ENCODE measurements around the gene PID1. TPM values are rescaled to one million over a fixed set of nuclear protein-coding genes. Genes with fewer than 3 reads are reported as not detected.

The PID1 gene
- total RNA-seq, 1 experiment from 2014 or later = 2.6 TPM

DNA sequence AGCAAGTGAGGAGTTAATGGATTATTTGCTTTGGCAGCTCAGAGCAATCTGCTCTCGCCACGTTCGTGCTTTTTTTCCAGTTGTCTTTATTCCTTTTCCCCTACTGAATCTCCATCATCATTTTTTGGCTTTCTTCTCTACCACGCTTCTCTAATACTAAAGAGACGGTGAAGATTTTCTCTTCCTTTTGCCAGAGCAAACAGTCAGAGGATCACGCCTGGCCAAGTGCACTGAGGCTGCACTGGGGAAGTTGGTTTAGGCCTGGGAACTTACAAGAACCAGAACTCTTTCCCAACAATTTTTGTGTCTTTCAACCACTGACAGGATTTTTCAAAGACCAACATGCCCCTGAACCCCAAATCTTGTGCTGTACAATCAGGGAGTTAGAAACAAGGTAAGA, 172.3 kb downstream of the PID1 start:
- H3K4me3 Mint-ChIP-seq = no peak overlapping the region
- ChIA-PET POLR2A (no interaction called here), CTCF (no interaction called here)
- TF ChIP-seq PRRX2 (CRISPR knock-in tag; IDR thresholded peaks at IDR 0.05) = no peak
- TF ChIP-seq SMAD3 (CRISPR knock-in tag; IDR thresholded peaks at IDR 0.05; ENCODE audit: borderline replicate concordance) = no peak
- TF ChIP-seq GRHL2 (CRISPR knock-in tag; IDR thresholded peaks at IDR 0.05; ENCODE audit: insufficient replicate concordance, severe bottlenecking) = no peak
- TF ChIP-seq, protein P1, sequence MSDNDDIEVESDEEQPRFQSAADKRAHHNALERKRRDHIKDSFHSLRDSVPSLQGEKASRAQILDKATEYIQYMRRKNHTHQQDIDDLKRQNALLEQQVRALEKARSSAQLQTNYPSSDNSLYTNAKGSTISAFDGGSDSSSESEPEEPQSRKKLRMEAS (CRISPR knock-in tag; IDR thresholded peaks at IDR 0.05) = no peak
- no peak for TF ChIP-seq ETV6 (CRISPR knock-in tag; IDR thresholded peaks at IDR 0.05)
- TF ChIP-seq, protein P2, sequence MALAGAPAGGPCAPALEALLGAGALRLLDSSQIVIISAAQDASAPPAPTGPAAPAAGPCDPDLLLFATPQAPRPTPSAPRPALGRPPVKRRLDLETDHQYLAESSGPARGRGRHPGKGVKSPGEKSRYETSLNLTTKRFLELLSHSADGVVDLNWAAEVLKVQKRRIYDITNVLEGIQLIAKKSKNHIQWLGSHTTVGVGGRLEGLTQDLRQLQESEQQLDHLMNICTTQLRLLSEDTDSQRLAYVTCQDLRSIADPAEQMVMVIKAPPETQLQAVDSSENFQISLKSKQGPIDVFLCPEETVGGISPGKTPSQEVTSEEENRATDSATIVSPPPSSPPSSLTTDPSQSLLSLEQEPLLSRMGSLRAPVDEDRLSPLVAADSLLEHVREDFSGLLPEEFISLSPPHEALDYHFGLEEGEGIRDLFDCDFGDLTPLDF (CRISPR knock-in tag; IDR thresholded peaks at IDR 0.05) = no peak
- TF ChIP-seq, protein P3, sequence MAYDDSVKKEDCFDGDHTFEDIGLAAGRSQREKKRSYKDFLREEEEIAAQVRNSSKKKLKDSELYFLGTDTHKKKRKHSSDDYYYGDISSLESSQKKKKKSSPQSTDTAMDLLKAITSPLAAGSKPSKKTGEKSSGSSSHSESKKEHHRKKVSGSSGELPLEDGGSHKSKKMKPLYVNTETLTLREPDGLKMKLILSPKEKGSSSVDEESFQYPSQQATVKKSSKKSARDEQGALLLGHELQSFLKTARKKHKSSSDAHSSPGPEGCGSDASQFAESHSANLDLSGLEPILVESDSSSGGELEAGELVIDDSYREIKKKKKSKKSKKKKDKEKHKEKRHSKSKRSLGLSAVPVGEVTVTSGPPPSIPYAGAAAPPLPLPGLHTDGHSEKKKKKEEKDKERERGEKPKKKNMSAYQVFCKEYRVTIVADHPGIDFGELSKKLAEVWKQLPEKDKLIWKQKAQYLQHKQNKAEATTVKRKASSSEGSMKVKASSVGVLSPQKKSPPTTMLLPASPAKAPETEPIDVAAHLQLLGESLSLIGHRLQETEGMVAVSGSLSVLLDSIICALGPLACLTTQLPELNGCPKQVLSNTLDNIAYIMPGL (CRISPR knock-in tag; IDR thresholded peaks at IDR 0.05) = no peak
- TF ChIP-seq, protein P4, sequence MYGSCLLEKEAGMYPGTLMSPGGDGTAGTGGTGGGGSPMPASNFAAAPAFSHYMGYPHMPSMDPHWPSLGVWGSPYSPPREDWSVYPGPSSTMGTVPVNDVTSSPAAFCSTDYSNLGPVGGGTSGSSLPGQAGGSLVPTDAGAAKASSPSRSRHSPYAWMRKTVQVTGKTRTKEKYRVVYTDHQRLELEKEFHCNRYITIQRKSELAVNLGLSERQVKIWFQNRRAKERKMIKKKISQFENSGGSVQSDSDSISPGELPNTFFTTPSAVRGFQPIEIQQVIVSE (CRISPR knock-in tag; IDR thresholded peaks at IDR 0.05; ENCODE audit: borderline replicate concordance) = no peak
- TF ChIP-seq, protein P5, sequence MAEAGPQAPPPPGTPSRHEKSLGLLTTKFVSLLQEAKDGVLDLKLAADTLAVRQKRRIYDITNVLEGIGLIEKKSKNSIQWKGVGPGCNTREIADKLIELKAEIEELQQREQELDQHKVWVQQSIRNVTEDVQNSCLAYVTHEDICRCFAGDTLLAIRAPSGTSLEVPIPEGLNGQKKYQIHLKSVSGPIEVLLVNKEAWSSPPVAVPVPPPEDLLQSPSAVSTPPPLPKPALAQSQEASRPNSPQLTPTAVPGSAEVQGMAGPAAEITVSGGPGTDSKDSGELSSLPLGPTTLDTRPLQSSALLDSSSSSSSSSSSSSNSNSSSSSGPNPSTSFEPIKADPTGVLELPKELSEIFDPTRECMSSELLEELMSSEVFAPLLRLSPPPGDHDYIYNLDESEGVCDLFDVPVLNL (CRISPR knock-in tag; IDR thresholded peaks at IDR 0.05; ENCODE audit: borderline replicate concordance, low read depth) = no peak
- no peak for TF ChIP-seq ZNF219 (CRISPR knock-in tag; IDR thresholded peaks at IDR 0.05; ENCODE audit: borderline replicate concordance)
- TF ChIP-seq JUN (CRISPR knock-in tag; IDR thresholded peaks at IDR 0.05) = no peak
- no peak for TF ChIP-seq ZNF396 (CRISPR knock-in tag; IDR thresholded peaks at IDR 0.05; ENCODE audit: borderline replicate concordance)
- TF ChIP-seq, protein P6, sequence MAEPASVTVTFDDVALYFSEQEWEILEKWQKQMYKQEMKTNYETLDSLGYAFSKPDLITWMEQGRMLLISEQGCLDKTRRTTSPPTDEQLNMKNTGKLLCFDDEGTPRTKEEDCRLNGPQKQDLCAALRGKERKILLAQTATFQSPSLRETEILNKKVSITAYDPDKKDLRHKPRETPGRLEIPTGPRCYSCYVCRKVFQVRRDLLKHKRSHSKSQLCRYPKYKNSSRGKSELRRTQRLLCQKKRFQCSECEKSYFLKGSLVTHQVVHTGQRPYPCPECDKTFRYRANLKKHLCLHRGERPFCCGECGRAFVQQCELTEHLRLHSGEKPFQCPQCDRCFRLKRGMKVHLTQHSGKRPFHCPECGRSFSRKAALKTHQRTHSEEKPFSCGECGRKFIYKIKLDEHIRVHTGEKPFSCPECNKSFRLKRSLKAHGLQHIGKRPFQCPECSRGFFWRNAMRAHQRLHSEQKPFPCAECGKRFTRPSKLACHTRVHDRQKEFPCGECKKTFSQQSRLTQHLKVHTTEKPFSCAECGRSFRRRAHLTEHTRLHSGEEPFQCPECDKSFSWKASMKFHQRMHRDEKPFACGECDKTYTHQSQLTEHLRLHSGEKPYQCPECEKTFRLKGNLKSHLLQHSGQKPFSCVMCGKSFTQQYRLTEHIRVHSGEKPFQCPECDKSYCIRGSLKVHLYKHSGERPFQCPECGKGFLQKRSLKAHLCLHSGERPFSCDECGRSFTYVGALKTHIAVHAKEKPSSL (CRISPR knock-in tag; conservative IDR thresholded peaks at IDR 0.05) = no peak
- no peak for TF ChIP-seq HMGA2 (CRISPR knock-in tag; IDR thresholded peaks at IDR 0.05)
- no peak for TF ChIP-seq ZNF416 (CRISPR knock-in tag; IDR thresholded peaks at IDR 0.05)
- TF ChIP-seq, protein P7, sequence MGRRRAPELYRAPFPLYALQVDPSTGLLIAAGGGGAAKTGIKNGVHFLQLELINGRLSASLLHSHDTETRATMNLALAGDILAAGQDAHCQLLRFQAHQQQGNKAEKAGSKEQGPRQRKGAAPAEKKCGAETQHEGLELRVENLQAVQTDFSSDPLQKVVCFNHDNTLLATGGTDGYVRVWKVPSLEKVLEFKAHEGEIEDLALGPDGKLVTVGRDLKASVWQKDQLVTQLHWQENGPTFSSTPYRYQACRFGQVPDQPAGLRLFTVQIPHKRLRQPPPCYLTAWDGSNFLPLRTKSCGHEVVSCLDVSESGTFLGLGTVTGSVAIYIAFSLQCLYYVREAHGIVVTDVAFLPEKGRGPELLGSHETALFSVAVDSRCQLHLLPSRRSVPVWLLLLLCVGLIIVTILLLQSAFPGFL (CRISPR knock-in tag; IDR thresholded peaks at IDR 0.05; ENCODE audit: borderline replicate concordance) = no peak
- TF ChIP-seq NFE2L1 (CRISPR knock-in tag; IDR thresholded peaks at IDR 0.05) = no peak
- no peak overlapping the region for H3K27ac Mint-ChIP-seq
- no peaks in the 10 kb centered on the region for H3K27me3 Mint-ChIP-seq (ENCODE audit: low read depth)
- DNase-seq (ENCODE audit: low spot score) (no peak), ATAC-seq (no peak)
- peaks cover 2% of the 10 kb centered on the region for H3K9me3 Mint-ChIP-seq
- H3K36me3 Mint-ChIP-seq = no peaks in the 10 kb centered on the region
- H3K4me1 Mint-ChIP-seq = peaks cover 24% of the 10 kb centered on the region
